Retinal pigment epithelial cell (primary cell): ENCODE results near the gene MELTF.

Experiments used
- DNase-seq: peaks from one replicate; pipeline ENCODE4 v3.0.0-alpha.2; 2010; ENCODE audit warnings: low read depth
- H3K4me3 ChIP-seq: 2 replicates; pipeline ENCODE4 v1.5.1; 2011; ENCODE audit warnings: mild to moderate bottlenecking, low read length, control low read depth, moderate library complexity
- CTCF ChIP-seq: conservative IDR thresholded peaks from 2 replicates; pipeline ENCODE4 v1.5.1; 2011; ENCODE audit warnings: low read depth, low read length, control low read depth, inconsistent platforms

The MELTF gene

GRCh38 chr3:197002701-197003454 is 26.7 kb downstream of the MELTF start:
- peak overlapping the region; percentile 9 for H3K4me3 ChIP-seq
- no peak for DNase-seq
- TF ChIP-seq CTCF: peak; percentile 51

- DNase-seq: no peak
- H3K4me3 ChIP-seq: peak overlapping the region; percentile 9
- no peak for TF ChIP-seq CTCF
These were observed 27.5 kb downstream of the MELTF start for GRCh38 chr3:197001972-197002700.

- no peak for DNase-seq
- no peak for TF ChIP-seq CTCF
- no peak overlapping the region for H3K4me3 ChIP-seq
These were observed 28.3 kb downstream of the MELTF start for GRCh38 chr3:197001106-197001971.

- no peak for TF ChIP-seq CTCF
- DNase-seq: no peak
- no peak overlapping the region for H3K4me3 ChIP-seq
These were observed 29.4 kb downstream of the MELTF start for GRCh38 chr3:197000211-197000610.

- no peak for DNase-seq
- no peak for TF ChIP-seq CTCF
- no peak overlapping the region for H3K4me3 ChIP-seq
These were observed 30.5 kb downstream of the MELTF start for GRCh38 chr3:196998966-196999760.

- TF ChIP-seq CTCF: no peak
- no peak overlapping the region for H3K4me3 ChIP-seq
- no peak for DNase-seq
These were observed 32.3 kb downstream of the MELTF start for GRCh38 chr3:196997311-196997710.
